GM19351 (cell line): ENCODE results near the gene KCND2.

Experiments
- ATAC-seq: cut with Tn5 transposase; IDR thresholded peaks from one replicate; pipeline ENCODE4 v1.9.1; 2021; ENCODE audit warnings: mild to moderate bottlenecking, moderate library complexity; ENCODE audit not compliant: unreplicated experiment

Gene KCND2

GRCh38 chr7:120475994-120476393, 203.0 kb downstream of the KCND2 start:
- peak; percentile 69 for ATAC-seq

- no peak for ATAC-seq
Measured at GRCh38 chr7:120480472-120480871, 207.5 kb downstream of the KCND2 start.

GRCh38 chr7:120480930-120481329, 208.0 kb downstream of the KCND2 start:
- ATAC-seq = no peak

GRCh38 chr7:120486164-120486563, 213.2 kb downstream of the KCND2 start:
- ATAC-seq = no peak

- ATAC-seq = no peak
Measured at GRCh38 chr7:120502132-120502531, 229.2 kb downstream of the KCND2 start.

GRCh38 chr7:120502825-120503224, 229.8 kb downstream of the KCND2 start:
- ATAC-seq = no peak

- ATAC-seq = no peak
Measured at GRCh38 chr7:120504386-120504785, 231.4 kb downstream of the KCND2 start.

GRCh38 chr7:120505770-120506169, 232.8 kb downstream of the KCND2 start:
- no peak for ATAC-seq

- no peak for ATAC-seq
Measured at GRCh38 chr7:120512701-120513100, 239.7 kb downstream of the KCND2 start.

GRCh38 chr7:120519224-120519623, 246.2 kb downstream of the KCND2 start:
- no peak for ATAC-seq

GRCh38 chr7:120521761-120522737, 249.1 kb downstream of the KCND2 start:
- ATAC-seq = no peak

GRCh38 chr7:120523985-120524384, 251.0 kb downstream of the KCND2 start:
- ATAC-seq = no peak

GRCh38 chr7:120526902-120527509, 254.0 kb downstream of the KCND2 start:
- ATAC-seq = no peak

GRCh38 chr7:120529736-120530135, 256.8 kb downstream of the KCND2 start:
- ATAC-seq = no peak

GRCh38 chr7:120538335-120538734, 265.4 kb downstream of the KCND2 start:
- no peak for ATAC-seq

GRCh38 chr7:120539321-120539720, 266.3 kb downstream of the KCND2 start:
- ATAC-seq = no peak

- ATAC-seq = no peak
Measured at GRCh38 chr7:120547605-120548004, 274.6 kb downstream of the KCND2 start.

GRCh38 chr7:120550494-120551048, 277.6 kb downstream of the KCND2 start:
- peak; percentile 32 for ATAC-seq

GRCh38 chr7:120553491-120553890, 280.5 kb downstream of the KCND2 start:
- ATAC-seq = peak; percentile 41

GRCh38 chr7:120554960-120555571, 282.1 kb downstream of the KCND2 start:
- peak; percentile 77 for ATAC-seq

- ATAC-seq = no peak
Measured at GRCh38 chr7:120564145-120564544, 291.2 kb downstream of the KCND2 start.
